Prostate gland (tissue), 2 donors: ENCODE results near the gene TMEM213.

Experiments
- POLR2A ChIP-seq: fragments of 450-650 bp; IDR thresholded peaks from one replicate; pipeline ENCODE4 v1.6.1; 2016; ENCODE audit warnings: antibody characterized with exemption, mild to moderate bottlenecking
- TF ChIP-seq, protein P1 (sequence below), 4 experiments: fragments of 200-600 bp in 2 of 4; fragments of 450-650 bp in 2 of 4; sonication (generic) in 2 of 4; IDR thresholded peaks; 1 replicate in 3 of 4; 2 replicates in 1 of 4; pipeline ENCODE4 v1.5.1; 2016 to 2019; ENCODE audit warnings: antibody characterized with exemption in 4 of 4, mild to moderate bottlenecking in 2 of 4, moderate library complexity in 2 of 4

DNA sequence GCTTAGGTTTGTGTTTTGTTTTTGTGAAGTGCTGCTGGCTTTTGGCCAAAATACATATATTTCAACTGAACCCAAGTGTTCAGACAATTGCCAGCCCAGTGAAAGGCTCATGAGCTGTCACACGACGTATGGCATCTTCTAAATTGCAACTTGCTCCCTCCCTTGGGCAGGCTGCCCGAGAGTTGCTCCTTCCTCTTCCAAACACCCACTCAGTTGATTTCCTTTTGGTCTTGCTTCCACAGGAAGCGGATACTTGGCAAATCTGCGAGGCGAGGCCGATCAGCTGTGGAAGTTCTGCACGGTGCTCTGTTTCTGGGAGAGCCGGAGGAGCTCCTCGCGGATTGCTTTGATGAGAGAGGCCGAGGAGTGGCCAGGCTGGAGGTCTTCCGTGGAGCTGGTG, 39.8 kb downstream of the TMEM213 start:
- TF ChIP-seq POLR2A: no peak
- TF ChIP-seq, protein P1, sequence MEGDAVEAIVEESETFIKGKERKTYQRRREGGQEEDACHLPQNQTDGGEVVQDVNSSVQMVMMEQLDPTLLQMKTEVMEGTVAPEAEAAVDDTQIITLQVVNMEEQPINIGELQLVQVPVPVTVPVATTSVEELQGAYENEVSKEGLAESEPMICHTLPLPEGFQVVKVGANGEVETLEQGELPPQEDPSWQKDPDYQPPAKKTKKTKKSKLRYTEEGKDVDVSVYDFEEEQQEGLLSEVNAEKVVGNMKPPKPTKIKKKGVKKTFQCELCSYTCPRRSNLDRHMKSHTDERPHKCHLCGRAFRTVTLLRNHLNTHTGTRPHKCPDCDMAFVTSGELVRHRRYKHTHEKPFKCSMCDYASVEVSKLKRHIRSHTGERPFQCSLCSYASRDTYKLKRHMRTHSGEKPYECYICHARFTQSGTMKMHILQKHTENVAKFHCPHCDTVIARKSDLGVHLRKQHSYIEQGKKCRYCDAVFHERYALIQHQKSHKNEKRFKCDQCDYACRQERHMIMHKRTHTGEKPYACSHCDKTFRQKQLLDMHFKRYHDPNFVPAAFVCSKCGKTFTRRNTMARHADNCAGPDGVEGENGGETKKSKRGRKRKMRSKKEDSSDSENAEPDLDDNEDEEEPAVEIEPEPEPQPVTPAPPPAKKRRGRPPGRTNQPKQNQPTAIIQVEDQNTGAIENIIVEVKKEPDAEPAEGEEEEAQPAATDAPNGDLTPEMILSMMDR (IDR thresholded peaks at IDR 0.05): no peak
